Measurements from ENCODE around the gene RNF222.

DNA sequence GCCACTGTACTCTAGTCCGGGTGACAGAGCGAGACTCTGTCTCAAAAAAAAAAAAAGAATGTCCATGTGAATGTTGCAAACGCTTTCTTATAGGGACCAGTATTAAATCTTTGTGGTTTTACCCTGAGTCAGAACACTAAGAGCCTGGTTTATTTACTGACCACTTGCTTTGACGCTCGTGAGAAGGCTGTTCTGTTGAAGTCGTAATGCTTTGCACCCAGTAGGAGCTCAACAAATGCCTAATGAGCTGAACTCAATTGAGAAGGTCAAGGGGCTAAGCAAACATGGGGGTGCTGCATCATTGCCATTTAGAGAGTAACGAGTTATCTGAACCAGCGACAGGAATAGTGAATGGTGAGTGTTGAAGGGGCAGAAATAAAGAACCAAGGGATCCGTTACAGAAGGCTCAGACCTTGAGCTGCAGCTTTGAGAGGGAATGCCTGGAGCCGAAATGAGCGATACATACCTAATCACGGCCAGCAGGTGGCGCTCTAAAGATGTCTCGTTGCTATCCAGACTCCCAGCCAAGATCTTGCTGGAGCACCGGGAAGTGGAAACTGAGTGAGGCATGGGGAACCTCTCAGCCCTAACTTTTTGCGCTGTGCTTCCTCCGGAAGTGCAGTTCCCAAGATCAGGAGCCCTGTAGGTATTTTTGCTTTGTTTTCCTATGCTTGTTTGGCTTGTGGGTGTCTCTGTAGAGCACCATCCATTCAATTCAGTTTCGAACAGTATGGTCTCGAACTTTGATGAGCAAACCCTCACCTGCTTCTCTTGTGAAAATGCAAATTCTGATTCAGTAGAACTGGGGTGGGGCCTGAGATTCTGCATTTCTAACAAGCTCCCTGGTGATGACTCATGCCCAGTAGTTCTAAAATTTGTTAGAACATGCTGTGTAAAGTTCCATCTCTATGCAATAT is 12.6 kb upstream of the RNF222 start:
- TF ChIP-seq POLR2A (IDR thresholded peaks at IDR 0.05; ENCODE audit: low read length) (no peak), GATA1 (IDR thresholded peaks at IDR 0.05; ENCODE audit: low read depth, low read length) (no peak)
